ENCODE data around the gene ERBIN. TPM values are rescaled to one million over a fixed set of nuclear protein-coding genes. Genes with fewer than 3 reads are reported as not detected.

The ERBIN gene
- total and polyA plus RNA-seq, 2 of the 8 experiments (the other 6 are each of a cell fraction or from before 2014, with no cell fraction given), result 7.7 to 33.2 TPM

DNA sequence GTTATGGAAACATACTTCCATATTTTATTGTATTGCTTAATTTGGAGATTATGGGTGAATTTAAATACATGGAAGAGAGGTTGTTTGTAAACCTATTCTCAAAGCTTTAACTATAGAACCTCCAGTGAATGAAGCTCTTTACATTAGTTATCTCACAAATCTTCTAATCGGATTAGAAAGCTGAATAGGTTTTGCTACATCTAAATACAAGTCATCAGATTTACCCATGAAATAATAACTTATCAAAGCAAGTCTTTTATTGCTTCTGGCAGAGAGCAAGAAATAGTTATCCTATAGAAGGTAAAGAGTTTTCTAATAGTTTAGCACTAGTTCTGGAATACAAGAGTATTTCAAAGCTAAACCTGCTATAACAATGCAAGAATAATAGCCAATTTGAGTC is 113.3 kb downstream of the ERBIN start (continued):
- TF ChIP-seq HDAC6 (IDR thresholded peaks at IDR 0.05; ENCODE audit: low read depth, low read length) (no peak), EP300 (IDR thresholded peaks at IDR 0.05; ENCODE audit: borderline replicate concordance in 1 of 2, low read depth in 2 of 2, low read length in 2 of 2) (no peak), E2F6 (IDR thresholded peaks at IDR 0.05) (no peak), CREB1 (IDR thresholded peaks at IDR 0.05) (no peak), YY1 (IDR thresholded peaks at IDR 0.05; ENCODE audit: low read depth, low read length) (no peak), POLR2AphosphoS5 (IDR thresholded peaks at IDR 0.05; ENCODE audit: low read depth, low read length) (no peak)
